GM12892 (cell line): ENCODE data around the gene PARD3.

ENCODE experiments used
- POLR2A ChIP-seq: IDR thresholded peaks from 2 replicates; pipeline ENCODE4 v1.6.1; 2011; ENCODE audit warnings: low read depth, low read length, control low read depth
- POLR2AphosphoS5 ChIP-seq: IDR thresholded peaks from 2 replicates; pipeline ENCODE4 v1.6.1; 2011; ENCODE audit warnings: low read depth, low read length, control low read depth

- no peak for TF ChIP-seq POLR2A
- TF ChIP-seq POLR2AphosphoS5 = no peak
Measured at GRCh38 chr10:34327184-34327583, 487.9 kb downstream of the PARD3 start.
